ENCODE measurements around the gene GNA15.

- TF ChIP-seq POLR2A (IDR thresholded peaks at IDR 0.05) = no peak
- TF ChIP-seq, protein P1, sequence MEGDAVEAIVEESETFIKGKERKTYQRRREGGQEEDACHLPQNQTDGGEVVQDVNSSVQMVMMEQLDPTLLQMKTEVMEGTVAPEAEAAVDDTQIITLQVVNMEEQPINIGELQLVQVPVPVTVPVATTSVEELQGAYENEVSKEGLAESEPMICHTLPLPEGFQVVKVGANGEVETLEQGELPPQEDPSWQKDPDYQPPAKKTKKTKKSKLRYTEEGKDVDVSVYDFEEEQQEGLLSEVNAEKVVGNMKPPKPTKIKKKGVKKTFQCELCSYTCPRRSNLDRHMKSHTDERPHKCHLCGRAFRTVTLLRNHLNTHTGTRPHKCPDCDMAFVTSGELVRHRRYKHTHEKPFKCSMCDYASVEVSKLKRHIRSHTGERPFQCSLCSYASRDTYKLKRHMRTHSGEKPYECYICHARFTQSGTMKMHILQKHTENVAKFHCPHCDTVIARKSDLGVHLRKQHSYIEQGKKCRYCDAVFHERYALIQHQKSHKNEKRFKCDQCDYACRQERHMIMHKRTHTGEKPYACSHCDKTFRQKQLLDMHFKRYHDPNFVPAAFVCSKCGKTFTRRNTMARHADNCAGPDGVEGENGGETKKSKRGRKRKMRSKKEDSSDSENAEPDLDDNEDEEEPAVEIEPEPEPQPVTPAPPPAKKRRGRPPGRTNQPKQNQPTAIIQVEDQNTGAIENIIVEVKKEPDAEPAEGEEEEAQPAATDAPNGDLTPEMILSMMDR (IDR thresholded peaks at IDR 0.05) = no peak
Measured at GRCh38 chr19:3100331-3100730, 35.5 kb upstream of the GNA15 start.

All from adrenal gland (tissue), 5 donors.